NT2/D1 (cell line): ENCODE results near the gene TBCA.

Source experiments
- SUZ12 ChIP-seq: IDR thresholded peaks from 2 replicates; pipeline ENCODE4 v1.6.1; 2011; ENCODE audit not compliant: insufficient read length, insufficient read depth; ENCODE audit errors: extremely low read depth
- YY1 ChIP-seq: IDR thresholded peaks from 2 replicates; pipeline ENCODE4 v1.6.1; 2011; ENCODE audit not compliant: insufficient read length, insufficient read depth
- ZNF274 ChIP-seq: IDR thresholded peaks from 2 replicates; pipeline ENCODE4 v1.6.1; 2011; ENCODE audit warnings: mild to moderate bottlenecking, low read depth, low read length

GRCh38 chr5:77650686-77651085 is 125.5 kb downstream of the TBCA start:
- no peak for TF ChIP-seq ZNF274
- TF ChIP-seq YY1 = no peak
- TF ChIP-seq SUZ12 = no peak
